Thoracic aorta (tissue), 2 donors: ENCODE results near the gene PDIA4. TPM values are rescaled to one million over a fixed set of nuclear protein-coding genes. Genes with fewer than 3 reads are reported as not detected.

Experiments
- ATAC-seq: fragments of 150-250 bp; one replicate; pipeline ENCODE4 v1.8.0; 2017; ENCODE audit warnings: low read depth; ENCODE audit not compliant: insufficient number of reproducible peaks, low FRiP score
- DNase-seq: peaks from one replicate; pipeline ENCODE4 v3.0.0-alpha.2; 2020; ENCODE audit warnings: low spot score
- H3K27ac ChIP-seq, 2 donors: fragments of 200-600 bp; sonication (generic); 1 replicate in 1 of 2; 2 replicates in 1 of 2; pipeline ENCODE4 v1.5.1; 2016; ENCODE audit warnings: mild to moderate bottlenecking in 2 of 2, moderate library complexity in 2 of 2
- H3K27me3 ChIP-seq: fragments of 200-600 bp; sonication (generic); replicated peaks from 2 replicates; pipeline ENCODE4 v1.6.0; 2016; ENCODE audit warnings: mild to moderate bottlenecking; ENCODE audit not compliant: insufficient read depth
- H3K36me3 ChIP-seq: fragments of 200-600 bp; sonication (generic); one replicate; pipeline ENCODE4 v1.5.1; 2016
- H3K4me1 ChIP-seq, 2 donors: fragments of 200-600 bp; sonication (generic); 1 replicate in 1 of 2; 2 replicates in 1 of 2; pipeline versions ENCODE4 v1.5.1 to v1.6.0; 2016; ENCODE audit warnings: low read depth in 2 of 2, mild to moderate bottlenecking in 1 of 2; ENCODE audit not compliant: control insufficient read depth in 1 of 2
- H3K4me3 ChIP-seq: fragments of 200-600 bp; sonication (generic); 2 replicates; pipeline ENCODE4 v1.5.1; 2016; ENCODE audit warnings: mild to moderate bottlenecking
- H3K9me3 ChIP-seq: fragments of 200-600 bp; sonication (generic); 2 replicates; pipeline ENCODE4 v1.5.1; 2016
- CTCF ChIP-seq: fragments of 200-600 bp; sonication (generic); IDR thresholded peaks from one replicate; pipeline ENCODE4 v1.5.1; 2019; ENCODE audit warnings: antibody characterized with exemption
- total RNA-seq, 2 donors: library from RNA; depleted of rRNA; stranded (reverse); fragments of >200 nt; gene quantifications; one replicate each; pipeline versions ENCODE4 v1.1.0 to v1.2.3, GENCODE V29; 2016

The PDIA4 gene
- total RNA-seq, 2 donors from 2014 or later: 81.8 to 87.3 TPM

- Histone ChIP-seq H3K27ac (no peak overlapping the region), H3K4me1 (no peaks in the 10 kb centered on the region), H3K27me3 (no peaks in the 10 kb centered on the region), H3K4me3 (no peak overlapping the region), H3K9me3 (no peaks in the 10 kb centered on the region), H3K36me3 (no peaks in the 10 kb centered on the region)
- DNase-seq (no peak), ATAC-seq (no peak)
- no peak for TF ChIP-seq CTCF
These were observed 31.9 kb upstream of the PDIA4 start for GRCh38 chr7:149060156-149060555.

DNA sequence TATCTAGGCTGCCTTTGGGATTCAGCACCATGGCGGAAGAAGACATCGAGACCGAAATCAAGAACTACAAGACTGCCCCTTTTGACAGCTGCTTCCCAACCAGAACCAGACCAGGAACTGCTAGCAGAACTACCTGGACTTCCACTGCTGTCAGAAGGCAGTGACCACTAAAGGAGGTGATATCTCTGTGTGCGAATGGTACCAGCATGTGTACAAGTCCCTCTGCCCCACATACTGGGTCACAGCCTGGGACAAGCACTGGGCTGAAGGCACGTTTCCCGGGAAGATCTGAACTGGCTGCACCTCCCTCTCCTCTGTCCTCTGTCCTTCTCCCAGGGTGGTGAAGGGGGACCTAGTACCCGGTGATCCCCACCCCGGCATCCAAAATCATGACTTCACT is 25.6 kb upstream of the PDIA4 start:
- Histone ChIP-seq H3K9me3 (no peaks in the 10 kb centered on the region), H3K27me3 (no peaks in the 10 kb centered on the region), H3K4me1 (no peaks in the 10 kb centered on the region), H3K4me3 (no peak overlapping the region), H3K36me3 (no peaks in the 10 kb centered on the region), H3K27ac (no peak overlapping the region)
- DNase-seq (no peak), ATAC-seq (no peak)
- TF ChIP-seq CTCF: no peak

DNA sequence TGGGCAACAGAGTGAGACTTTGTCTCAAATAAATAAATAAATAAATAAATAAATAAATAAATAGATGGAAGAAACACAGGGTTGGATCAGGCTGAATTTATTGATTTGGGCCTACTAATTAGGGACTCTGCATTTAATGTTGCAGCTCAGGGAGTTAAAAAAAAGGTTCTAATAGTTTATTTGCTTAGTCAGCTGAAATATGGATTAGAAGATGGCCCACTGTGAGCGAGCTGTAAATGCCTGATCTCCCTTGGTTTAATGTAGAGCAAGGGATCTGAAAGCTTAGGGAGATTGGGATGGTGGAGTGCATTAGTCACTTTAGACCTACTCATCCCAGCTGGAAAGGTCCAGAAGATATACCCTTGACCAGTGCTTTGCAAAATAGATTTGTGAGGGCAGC is 25.1 kb upstream of the PDIA4 start:
- Histone ChIP-seq H3K4me1 (no peaks in the 10 kb centered on the region), H3K27me3 (no peaks in the 10 kb centered on the region), H3K4me3 (no peak overlapping the region), H3K9me3 (no peaks in the 10 kb centered on the region), H3K27ac (no peak overlapping the region), H3K36me3 (no peaks in the 10 kb centered on the region)
- TF ChIP-seq CTCF: no peak
- ATAC-seq (no peak), DNase-seq (no peak)

DNA sequence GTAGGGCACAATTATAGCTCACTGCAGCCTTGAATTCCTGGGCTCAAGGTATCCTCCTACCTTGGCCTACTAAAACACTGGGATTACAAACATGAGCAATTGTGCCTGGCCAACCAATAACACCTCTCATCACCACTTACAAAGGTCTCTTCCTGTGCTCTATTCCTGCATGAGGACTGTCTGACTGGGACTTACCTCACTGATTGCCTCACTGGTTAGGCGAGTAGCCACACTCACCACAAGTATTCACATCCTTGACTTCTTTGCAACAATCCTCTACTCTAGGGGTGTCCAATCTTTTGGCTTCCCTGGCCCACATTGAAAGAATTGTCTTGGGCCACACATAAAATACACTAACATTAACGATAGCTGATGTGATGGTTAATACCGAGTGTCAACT is 22.6 kb upstream of the PDIA4 start:
- DNase-seq: no peak
- no peak for ATAC-seq
- no peaks in the 10 kb centered on the region for H3K27me3 ChIP-seq

GRCh38 chr7:149048805-149049204 is 20.5 kb upstream of the PDIA4 start:
- DNase-seq: no peak
- no peaks in the 10 kb centered on the region for H3K27me3 ChIP-seq
- no peaks in the 10 kb centered on the region for H3K36me3 ChIP-seq
- H3K27ac ChIP-seq: no peak overlapping the region
- no peaks in the 10 kb centered on the region for H3K9me3 ChIP-seq
- no peak for TF ChIP-seq CTCF
- no peak for ATAC-seq
- H3K4me1 ChIP-seq: no peaks in the 10 kb centered on the region
- H3K4me3 ChIP-seq: no peak overlapping the region

More for the DNA sequence above, 22.6 kb upstream of the PDIA4 start:
- no peaks in the 10 kb centered on the region for H3K36me3 ChIP-seq
- no peak overlapping the region for H3K4me3 ChIP-seq
- H3K27ac ChIP-seq: no peak overlapping the region
- H3K4me1 ChIP-seq: no peaks in the 10 kb centered on the region
- H3K9me3 ChIP-seq: no peaks in the 10 kb centered on the region
- TF ChIP-seq CTCF: no peak
